AG09319 (cell line): ENCODE data around the gene TBP.

Experiments used
- DNase-seq: peaks from one replicate; pipeline ENCODE4 v3.0.0-alpha.2; 2010; ENCODE audit warnings: low read depth; ENCODE audit errors: extremely low read depth
- TF ChIP-seq, protein P1 (sequence below): IDR thresholded peaks from 2 replicates; pipeline ENCODE4 v1.5.1; 2011; ENCODE audit warnings: low read depth, mild to moderate bottlenecking, inconsistent platforms, low read length, moderate library complexity

TBP gene

DNA sequence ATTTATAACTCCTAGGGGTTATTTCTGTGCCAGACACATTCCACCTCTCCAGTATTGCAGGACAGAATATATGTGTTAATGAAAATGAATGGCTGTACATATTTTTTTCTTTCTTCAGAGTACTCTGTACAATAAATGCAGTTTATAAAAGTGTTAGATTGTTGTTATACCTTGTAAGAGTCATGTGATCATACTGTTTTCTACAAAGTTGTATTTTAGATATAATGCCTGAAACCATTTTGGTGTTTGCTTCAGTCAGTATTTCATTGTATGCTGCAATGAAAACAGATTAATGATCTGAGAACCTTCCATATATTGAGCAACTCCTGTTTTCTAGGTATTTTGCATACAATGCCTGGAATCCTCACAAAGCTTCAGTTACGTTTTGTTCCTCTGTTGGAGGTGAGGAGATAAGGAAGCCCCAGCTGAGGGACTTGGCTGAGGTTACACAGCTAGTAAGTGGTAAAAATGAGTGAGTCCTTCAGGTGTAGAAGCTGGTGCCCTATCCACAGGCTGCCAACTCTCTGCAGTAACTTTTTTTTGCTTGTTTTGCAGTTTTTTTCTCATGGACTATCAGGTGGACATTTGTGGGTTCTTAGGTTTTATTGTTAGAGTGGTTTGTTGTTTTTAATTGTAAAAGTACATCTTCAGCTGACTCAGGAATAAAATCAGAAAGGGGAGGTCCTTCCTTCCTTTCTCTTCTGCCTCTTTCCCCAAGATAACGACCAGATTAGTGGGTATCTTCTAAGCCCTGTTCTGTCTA is 18.7 kb downstream of the TBP start:
- TF ChIP-seq, protein P1, sequence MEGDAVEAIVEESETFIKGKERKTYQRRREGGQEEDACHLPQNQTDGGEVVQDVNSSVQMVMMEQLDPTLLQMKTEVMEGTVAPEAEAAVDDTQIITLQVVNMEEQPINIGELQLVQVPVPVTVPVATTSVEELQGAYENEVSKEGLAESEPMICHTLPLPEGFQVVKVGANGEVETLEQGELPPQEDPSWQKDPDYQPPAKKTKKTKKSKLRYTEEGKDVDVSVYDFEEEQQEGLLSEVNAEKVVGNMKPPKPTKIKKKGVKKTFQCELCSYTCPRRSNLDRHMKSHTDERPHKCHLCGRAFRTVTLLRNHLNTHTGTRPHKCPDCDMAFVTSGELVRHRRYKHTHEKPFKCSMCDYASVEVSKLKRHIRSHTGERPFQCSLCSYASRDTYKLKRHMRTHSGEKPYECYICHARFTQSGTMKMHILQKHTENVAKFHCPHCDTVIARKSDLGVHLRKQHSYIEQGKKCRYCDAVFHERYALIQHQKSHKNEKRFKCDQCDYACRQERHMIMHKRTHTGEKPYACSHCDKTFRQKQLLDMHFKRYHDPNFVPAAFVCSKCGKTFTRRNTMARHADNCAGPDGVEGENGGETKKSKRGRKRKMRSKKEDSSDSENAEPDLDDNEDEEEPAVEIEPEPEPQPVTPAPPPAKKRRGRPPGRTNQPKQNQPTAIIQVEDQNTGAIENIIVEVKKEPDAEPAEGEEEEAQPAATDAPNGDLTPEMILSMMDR: no peak
- no peak for DNase-seq

DNA sequence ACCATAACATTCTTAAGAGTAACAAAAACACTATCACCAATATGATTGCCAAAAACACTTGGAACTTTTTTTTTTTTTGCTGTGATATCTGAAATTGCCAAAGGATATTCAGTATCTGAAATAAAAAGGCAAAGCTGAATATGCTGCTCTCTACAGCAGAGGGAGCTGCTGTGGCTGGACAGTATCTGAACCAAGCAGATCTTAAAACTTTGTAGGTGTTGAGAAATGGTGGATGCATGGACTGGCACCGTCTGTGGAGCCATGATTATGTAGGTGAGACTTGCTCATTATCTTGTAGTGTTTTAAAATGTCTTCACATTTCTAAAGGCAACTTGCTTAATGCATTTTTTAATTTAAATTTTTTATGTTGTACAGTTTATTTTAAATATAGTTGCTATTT is 21.1 kb downstream of the TBP start:
- DNase-seq: no peak
- TF ChIP-seq, protein P1: no peak; the same call in 1 of the 2 replicates

DNA sequence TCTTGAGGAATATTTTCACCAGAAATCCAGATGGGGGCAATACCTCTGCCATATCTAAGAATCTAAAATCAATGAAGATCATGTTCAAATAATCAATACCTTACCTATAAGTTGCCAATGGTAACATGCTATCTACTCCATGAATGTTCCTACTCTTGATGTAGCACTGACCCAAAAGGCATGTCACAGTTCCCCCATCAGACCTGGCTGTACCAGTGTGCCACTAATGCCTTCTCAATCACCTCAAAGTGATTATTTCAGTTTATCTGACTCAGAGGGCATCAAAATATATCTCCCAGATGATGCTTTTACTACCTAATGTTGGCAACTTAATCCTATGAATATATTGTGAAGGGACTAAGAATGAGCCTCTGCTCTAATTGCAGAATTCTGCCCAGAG is 24.7 kb downstream of the TBP start:
- DNase-seq: no peak
- TF ChIP-seq, protein P1: no peak

DNA sequence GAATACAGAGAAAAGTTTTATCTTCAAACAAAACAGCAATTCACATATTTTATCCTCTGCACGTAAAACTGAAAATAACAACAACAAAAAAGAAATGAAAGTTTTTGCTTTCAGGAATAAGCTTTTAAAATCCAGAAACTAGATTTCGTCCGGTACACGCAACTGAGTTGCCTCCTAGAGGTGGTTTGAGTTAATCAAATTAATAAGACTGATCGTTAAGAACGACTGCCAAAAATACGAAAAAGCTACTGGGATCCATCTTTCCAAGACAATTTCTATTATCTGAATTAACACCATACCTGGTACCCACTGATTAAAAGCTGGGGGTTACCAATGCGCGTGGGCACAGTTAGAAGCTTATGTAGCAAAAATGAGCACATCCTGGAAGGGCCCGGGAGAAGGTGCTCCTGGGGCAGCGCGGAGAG is 29.6 kb downstream of the TBP start:
- TF ChIP-seq, protein P1: no peak
- no peak for DNase-seq

DNA sequence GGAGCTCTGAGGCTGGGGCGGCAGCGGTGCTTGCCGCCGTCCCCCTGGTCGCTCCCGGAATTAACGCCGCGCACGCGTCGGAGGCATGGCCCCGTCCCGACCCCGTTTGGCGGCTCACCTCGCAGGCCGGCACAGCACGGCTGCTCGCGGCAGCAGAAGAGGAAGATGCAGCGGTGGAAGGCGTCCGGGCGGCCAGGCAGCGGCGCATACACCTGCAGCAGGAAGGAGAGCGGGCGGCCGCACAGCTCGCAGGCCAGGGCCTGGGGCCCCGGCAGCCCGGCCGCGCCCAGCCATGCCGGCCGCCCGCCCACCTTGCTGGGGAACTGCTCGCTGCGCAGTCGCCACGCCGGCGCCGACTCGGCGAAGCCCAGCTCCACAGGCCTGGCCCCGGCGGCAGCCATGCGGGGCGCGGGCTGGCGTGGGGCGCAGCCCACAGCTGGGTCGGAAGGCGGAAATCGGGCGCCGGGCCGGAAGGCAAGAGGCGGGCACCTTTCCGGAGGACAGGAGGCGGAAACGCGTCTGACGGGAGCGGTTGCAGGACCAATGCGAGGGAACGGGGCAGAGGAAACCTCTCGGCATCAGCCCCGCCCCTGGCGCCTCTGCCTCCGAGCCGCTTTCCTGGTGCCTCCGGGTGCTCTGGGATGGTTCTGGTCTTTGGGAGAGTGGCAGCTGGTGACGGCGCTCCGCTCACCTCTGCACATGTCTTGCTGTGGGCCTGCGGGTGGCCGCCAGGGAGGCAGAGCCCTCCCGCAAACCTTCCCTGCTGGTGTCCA is 30.2 kb downstream of the TBP start, which contains the start of gene PDCD2:
Gene PDCD2 (minus strand): TSS at position 457 of the 773 bp plus-strand sequence. CDS start 56 bp downstream, at position 401.
- TF ChIP-seq, protein P1: no peak
- DNase-seq: peak; percentile 59

DNA sequence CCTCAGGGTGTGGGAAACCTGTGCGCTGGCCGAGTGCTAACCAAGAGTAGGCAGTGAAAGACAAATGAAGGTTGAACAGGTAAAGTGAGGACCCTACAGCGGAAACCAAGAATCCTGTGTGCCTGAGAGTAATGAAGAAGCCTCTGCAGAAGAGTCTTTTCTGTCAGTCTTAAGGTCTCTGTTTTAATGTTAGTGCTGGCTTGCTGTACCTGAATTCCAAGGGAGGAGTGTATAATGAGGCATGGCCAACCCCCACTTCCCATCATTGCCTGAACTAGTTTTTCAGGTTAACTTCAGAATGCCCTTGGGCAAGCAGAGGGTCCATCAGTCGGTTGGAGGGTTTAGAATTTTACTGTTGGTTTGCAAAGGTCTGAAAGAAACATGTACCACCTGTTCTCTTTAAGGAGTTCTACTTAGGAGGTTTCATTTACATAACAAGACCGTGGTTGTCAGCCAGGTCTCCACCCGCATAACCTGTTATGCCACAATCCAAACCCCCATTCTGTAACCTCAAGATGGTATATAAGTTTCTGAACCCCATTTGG is 30.9 kb downstream of the TBP start:
- TF ChIP-seq, protein P1: no peak
- no peak for DNase-seq

DNA sequence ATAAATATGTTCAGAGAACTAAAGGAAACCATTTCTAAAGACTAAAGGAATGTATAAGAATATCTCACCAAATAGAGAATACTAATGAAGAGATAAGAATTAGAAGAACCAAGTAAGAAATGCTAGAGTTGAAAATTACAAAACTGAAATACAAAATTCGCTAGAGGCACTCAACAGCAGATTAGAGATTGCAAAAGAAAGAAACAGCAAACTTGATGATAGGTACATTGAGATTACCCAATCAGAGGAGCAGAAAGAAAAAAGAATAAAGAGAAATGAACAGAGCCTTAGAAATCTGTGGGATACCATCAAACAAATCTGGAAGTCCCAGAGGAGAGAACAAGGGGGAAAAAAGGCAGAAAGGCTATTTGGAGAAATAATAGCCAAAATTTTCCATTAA is 36.6 kb downstream of the TBP start:
- DNase-seq: no peak
- TF ChIP-seq, protein P1: no peak
